SK-N-SH (cell line): ENCODE data around the gene PPP1R27.

ENCODE experiments used
- CHD2 ChIP-seq: fragments of 150-350 bp; IDR thresholded peaks from 2 replicates; pipeline ENCODE4 v1.6.1; 2018; ENCODE audit warnings: low read length; ENCODE audit not compliant: partially characterized antibody
- CTCF ChIP-seq: fragments of 200-600 bp; sonication (generic); IDR thresholded peaks from 2 replicates; pipeline ENCODE4 v1.6.1; 2017; ENCODE audit warnings: antibody characterized with exemption, mild to moderate bottlenecking, moderate library complexity
- FOSL2 ChIP-seq: IDR thresholded peaks from 2 replicates; pipeline ENCODE4 v1.4.0; 2012; ENCODE audit warnings: low read depth, mild to moderate bottlenecking, moderate library complexity, borderline replicate concordance
- FOXM1 ChIP-seq: IDR thresholded peaks from 2 replicates; pipeline ENCODE4 v1.4.0; 2012; ENCODE audit warnings: low read depth, mild to moderate bottlenecking
- GABPA ChIP-seq: IDR thresholded peaks from 2 replicates; pipeline ENCODE4 v1.4.0; 2012; ENCODE audit warnings: low read depth, mild to moderate bottlenecking
- JUND ChIP-seq: IDR thresholded peaks from 2 replicates; pipeline ENCODE4 v1.4.0; 2012
- MXI1 ChIP-seq: IDR thresholded peaks from 2 replicates; pipeline ENCODE4 v1.6.1; 2012; ENCODE audit warnings: mild to moderate bottlenecking, low read depth, low read length, improper control_type of control experiment
- RCOR1 ChIP-seq: fragments of 150-350 bp; IDR thresholded peaks from 2 replicates; pipeline ENCODE4 v1.6.1; 2017; ENCODE audit warnings: antibody characterized with exemption, low read length
- SIN3A ChIP-seq: IDR thresholded peaks from 2 replicates; pipeline ENCODE4 v1.6.1; 2012; ENCODE audit warnings: low read depth, mild to moderate bottlenecking, low read length, moderate library complexity, borderline replicate concordance
- TAF1 ChIP-seq: IDR thresholded peaks from 2 replicates; pipeline ENCODE4 v1.6.1; 2012; ENCODE audit warnings: low read depth, mild to moderate bottlenecking, low read length, moderate library complexity, borderline replicate concordance
- YY1 ChIP-seq: IDR thresholded peaks from 2 replicates; pipeline ENCODE4 v1.4.0; 2012; ENCODE audit warnings: low read depth, mild to moderate bottlenecking

DNA sequence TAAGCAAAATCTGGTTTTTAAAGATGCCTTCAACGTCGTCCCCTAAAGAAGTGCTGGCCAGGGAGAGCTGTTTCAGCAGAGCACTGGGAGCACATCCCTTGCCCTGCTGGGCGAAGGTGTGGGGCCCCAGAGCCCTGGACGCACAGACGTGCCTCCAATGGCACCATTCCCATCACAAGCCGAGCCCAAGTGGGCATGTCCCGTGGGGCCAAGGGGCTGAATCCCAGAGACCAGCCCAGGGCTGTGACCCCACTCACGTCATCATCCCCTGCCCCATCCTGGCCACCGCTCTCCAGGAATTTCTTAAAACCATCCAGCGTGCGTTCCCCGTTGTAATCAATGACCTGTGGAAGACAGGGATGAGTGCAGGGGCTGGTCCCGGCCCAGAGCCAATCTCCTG, 10.0 kb upstream of the PPP1R27 start:
- TF ChIP-seq CTCF (no peak), TAF1 (no peak), GABPA (no peak), RCOR1 (no peak), YY1 (no peak), FOXM1 (no peak), FOSL2 (no peak), JUND (no peak), CHD2 (no peak), MXI1 (no peak), SIN3A (no peak)
